ENCODE measurements around the gene KAZN.

GRCh38 chr1:14756589-14757285, 158.3 kb downstream of the KAZN start:
- TF ChIP-seq ARNT (IDR thresholded peaks at IDR 0.05) = no peak
- no peak for TF ChIP-seq SUZ12 (IDR thresholded peaks at IDR 0.05)
- no peak for TF ChIP-seq FOXM1 (IDR thresholded peaks at IDR 0.05; ENCODE audit: borderline replicate concordance)
- no peak for TF ChIP-seq NFRKB (IDR thresholded peaks at IDR 0.05)
- no peak for TF ChIP-seq SP1 (IDR thresholded peaks at IDR 0.05)
- no peak for TF ChIP-seq HDGF (IDR thresholded peaks at IDR 0.05; ENCODE audit: borderline replicate concordance)
- TF ChIP-seq, protein P1, sequence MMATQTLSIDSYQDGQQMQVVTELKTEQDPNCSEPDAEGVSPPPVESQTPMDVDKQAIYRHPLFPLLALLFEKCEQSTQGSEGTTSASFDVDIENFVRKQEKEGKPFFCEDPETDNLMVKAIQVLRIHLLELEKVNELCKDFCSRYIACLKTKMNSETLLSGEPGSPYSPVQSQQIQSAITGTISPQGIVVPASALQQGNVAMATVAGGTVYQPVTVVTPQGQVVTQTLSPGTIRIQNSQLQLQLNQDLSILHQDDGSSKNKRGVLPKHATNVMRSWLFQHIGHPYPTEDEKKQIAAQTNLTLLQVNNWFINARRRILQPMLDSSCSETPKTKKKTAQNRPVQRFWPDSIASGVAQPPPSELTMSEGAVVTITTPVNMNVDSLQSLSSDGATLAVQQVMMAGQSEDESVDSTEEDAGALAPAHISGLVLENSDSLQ (IDR thresholded peaks at IDR 0.05) = no peak

Data from HEK293T (cell line).